Kidney (tissue), 14 donors: ENCODE results near the gene BTF3. TPM values are rescaled to one million over a fixed set of nuclear protein-coding genes. Genes with fewer than 3 reads are reported as not detected.

Source experiments
- DNase-seq, 5 donors: peaks; one replicate each; pipeline ENCODE4 v3.0.0-alpha.2; 2013 to 2020
- FAIRE-seq: peaks from 2 replicates; lab custom pipeline; 2012; peaks lifted over from hg19 to GRCh38; lab: Jason Lieb, UNC
- H3K27ac ChIP-seq, 2 donors: one replicate each; pipeline ENCODE4 v1.7.0; 2013; ENCODE audit warnings: low read depth in 2 of 2, low read length in 2 of 2, inconsistent platforms in 1 of 2
- H3K27me3 ChIP-seq: one replicate; pipeline ENCODE4 v1.7.1; 2013; ENCODE audit warnings: low read length, inconsistent platforms; ENCODE audit not compliant: control insufficient read depth, insufficient read depth
- H3K36me3 ChIP-seq, 3 donors: one replicate each; pipeline versions ENCODE4 v1.7.0 to v1.7.1; 2013; ENCODE audit warnings: low read length in 3 of 3, control low read depth in 1 of 3, inconsistent platforms in 1 of 3; ENCODE audit not compliant: insufficient read depth in 3 of 3, control insufficient read depth in 2 of 3
- H3K4me1 ChIP-seq, 3 donors: one replicate each; pipeline versions ENCODE4 v1.7.0 to v1.7.1; 2013; ENCODE audit warnings: low read length in 3 of 3, inconsistent platforms in 1 of 3, low read depth in 1 of 3; ENCODE audit not compliant: control insufficient read depth in 2 of 3, insufficient read depth in 2 of 3
- H3K4me3 ChIP-seq, 3 donors: one replicate each; pipeline versions ENCODE4 v1.7.0 to v1.8.1; 2013; ENCODE audit warnings: low read length in 3 of 3, control low read depth in 1 of 3, inconsistent platforms in 1 of 3
- H3K9ac ChIP-seq, 3 donors: one replicate each; pipeline versions ENCODE4 v1.7.0 to v1.7.1; 2013; ENCODE audit warnings: low read length in 3 of 3, control low read depth in 1 of 3, inconsistent platforms in 1 of 3
- H3K9me3 ChIP-seq, 3 donors: one replicate each; pipeline versions ENCODE4 v1.7.0 to v1.7.1; 2013; ENCODE audit warnings: low read length in 3 of 3, control low read depth in 1 of 3, inconsistent platforms in 1 of 3; ENCODE audit not compliant: control insufficient read depth in 2 of 3, insufficient read depth in 1 of 3
- intact Hi-C: fragments of 100-400 bp; cut with DNase I; formaldehyde crosslinking; loops from one replicate; pipeline ENCODE4 v1.11.1; 2022
- polyA plus RNA-seq: library from polyadenylated mRNA; stranded (reverse); fragments of 350-450 nt; fragmentation: Illumina TruSeq; extraction: RNeasy Lipid Tissue Mini Kit (QIAGEN cat#74804); gene quantifications from one replicate; pipeline ENCODE4 v1.2.3, GENCODE V29; 2014; ENCODE audit warnings: low read depth, low replicate concordance; ENCODE audit not compliant: insufficient read depth
- total RNA-seq: library from RNA; stranded (reverse); fragmentation: NEBNext Ultra II Directional; extraction: Animal tissue kit (Norgen Biotek cat#: 25700); gene quantifications from one replicate; pipeline ENCODE4 v1.2.1, GENCODE V29; 2021
- TF ChIP-seq, protein P1 (sequence below): IDR thresholded peaks from 3 replicates; pipeline ENCODE4 v1.5.1; 2012; ENCODE audit warnings: mild to moderate bottlenecking, moderate library complexity, borderline replicate concordance; ENCODE audit not compliant: insufficient read depth; ENCODE audit errors: extremely low read depth
- donor health status: control.
- donor health status: control.
- donor health status: control.
- donor health status: control.
- donor health status: control.
- donor health status: DM: yes; HTN: yes; CAD: no.
- donor health status: Normal renal cell carcinoma (clear cell type).

Gene BTF3
- total and polyA plus RNA-seq, 2 donors from 2014 or later = 446 to 526 TPM

DNA sequence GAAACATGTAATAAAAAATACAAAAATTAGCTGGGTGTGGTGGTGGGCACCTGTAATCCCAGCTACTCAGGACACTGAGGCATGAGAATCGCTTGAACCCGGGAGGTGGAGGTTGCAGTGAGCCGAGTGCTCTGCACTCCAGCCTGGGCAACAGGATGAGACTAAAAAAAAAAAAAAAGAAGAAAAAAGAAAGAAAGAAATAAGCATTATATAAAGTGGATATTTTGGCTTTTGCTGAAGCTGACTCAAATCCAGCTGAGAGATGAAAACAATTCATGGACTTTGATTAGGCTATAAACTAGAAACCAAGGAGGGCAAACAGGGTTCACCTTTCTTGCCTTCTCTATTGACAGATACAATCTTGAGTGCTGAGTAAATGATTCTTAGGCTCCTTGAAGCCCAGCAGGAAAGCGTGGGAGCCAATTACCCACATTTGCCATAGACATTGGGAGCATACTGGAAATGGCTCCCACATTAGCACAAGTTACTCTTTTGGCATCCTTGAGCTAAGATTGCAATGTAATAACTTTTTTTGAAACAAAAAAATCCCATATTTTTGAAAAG, 2.4 kb upstream of the BTF3 start:
- no peak overlapping the region for H3K27ac ChIP-seq
- H3K36me3 ChIP-seq = no peaks in the 10 kb centered on the region
- no peaks in the 10 kb centered on the region for H3K27me3 ChIP-seq
- intact Hi-C loops = no loop called here
- DNase-seq (peak in 2 of 5 donors; percentile 29 to 46), FAIRE-seq (no peak)
- H3K4me3 ChIP-seq = no peak overlapping the region
- H3K9ac ChIP-seq = no peak overlapping the region
- no peaks in the 10 kb centered on the region for H3K9me3 ChIP-seq
- H3K4me1 ChIP-seq = peaks cover 3 to 7% (median 4%) of the 10 kb centered on the region in 3 donors
- TF ChIP-seq, protein P1, sequence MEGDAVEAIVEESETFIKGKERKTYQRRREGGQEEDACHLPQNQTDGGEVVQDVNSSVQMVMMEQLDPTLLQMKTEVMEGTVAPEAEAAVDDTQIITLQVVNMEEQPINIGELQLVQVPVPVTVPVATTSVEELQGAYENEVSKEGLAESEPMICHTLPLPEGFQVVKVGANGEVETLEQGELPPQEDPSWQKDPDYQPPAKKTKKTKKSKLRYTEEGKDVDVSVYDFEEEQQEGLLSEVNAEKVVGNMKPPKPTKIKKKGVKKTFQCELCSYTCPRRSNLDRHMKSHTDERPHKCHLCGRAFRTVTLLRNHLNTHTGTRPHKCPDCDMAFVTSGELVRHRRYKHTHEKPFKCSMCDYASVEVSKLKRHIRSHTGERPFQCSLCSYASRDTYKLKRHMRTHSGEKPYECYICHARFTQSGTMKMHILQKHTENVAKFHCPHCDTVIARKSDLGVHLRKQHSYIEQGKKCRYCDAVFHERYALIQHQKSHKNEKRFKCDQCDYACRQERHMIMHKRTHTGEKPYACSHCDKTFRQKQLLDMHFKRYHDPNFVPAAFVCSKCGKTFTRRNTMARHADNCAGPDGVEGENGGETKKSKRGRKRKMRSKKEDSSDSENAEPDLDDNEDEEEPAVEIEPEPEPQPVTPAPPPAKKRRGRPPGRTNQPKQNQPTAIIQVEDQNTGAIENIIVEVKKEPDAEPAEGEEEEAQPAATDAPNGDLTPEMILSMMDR = no peak

DNA sequence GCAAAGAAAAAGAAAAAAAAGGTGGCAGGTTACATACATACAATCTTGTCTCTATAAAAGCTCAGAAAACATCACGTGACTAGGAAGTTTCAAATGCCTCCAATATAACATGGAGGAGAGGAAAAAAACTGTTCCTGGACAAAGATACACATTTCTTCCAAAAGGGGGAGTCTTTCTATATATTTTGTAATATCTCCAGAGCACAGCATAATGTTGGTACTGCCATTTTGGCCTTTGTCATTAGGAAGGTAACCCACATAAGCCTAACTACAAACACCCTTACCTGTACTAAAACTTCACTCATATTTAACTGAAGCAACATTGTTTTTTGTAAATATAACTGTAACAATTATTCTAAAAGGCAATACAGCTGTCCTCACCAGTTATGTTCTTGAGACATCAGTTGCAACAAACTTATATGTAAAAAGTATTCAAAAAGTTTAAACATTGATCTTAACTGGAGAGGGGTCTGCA, 1.2 kb upstream of the BTF3 start:
- Histone ChIP-seq H3K4me1 (peaks cover 3 to 7% (median 4%) of the 10 kb centered on the region in 3 donors), H3K9ac (no peak overlapping the region), H3K4me3 (peak overlapping the region in 1 of 3 donors; percentile 94), H3K27me3 (no peaks in the 10 kb centered on the region), H3K36me3 (peaks cover under 1 to 5% (median 3%) of the 10 kb centered on the region in 3 donors), H3K9me3 (no peaks in the 10 kb centered on the region), H3K27ac (no peak overlapping the region)
- no peak for FAIRE-seq
- TF ChIP-seq, protein P1 = peak; percentile 2
- intact Hi-C loops = no loop called here
- peak in 2 of 5 donors; percentile 81 to 84 for DNase-seq

DNA sequence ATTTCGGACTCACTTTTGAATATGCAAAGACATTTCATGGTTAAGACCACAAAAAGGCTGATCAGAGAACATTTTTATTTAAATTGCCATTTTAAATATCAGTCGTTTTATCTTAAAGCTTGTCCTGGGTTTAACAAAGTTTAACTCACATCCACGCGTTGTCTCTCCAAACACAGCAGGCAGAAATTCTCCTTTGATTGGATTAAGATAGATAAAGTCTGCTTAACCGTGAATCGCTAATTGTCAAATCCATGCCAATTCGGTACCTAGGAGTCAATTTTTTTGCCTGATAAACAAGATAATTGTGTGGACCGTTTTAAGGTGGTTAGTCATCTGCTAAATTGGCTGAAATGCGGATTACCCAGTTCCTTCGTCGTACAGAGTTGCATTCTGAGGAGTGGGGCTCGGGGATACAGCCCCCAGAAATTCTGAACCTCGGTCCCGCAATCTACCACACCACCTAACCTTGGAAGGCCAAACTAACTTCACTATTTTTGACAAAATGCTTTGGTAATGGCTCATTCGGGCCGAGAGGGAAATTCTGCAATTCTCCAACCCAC, 665 bp upstream of the BTF3 start:
- no peaks in the 10 kb centered on the region for H3K9me3 ChIP-seq
- FAIRE-seq (no peak), DNase-seq (no peak)
- no peaks in the 10 kb centered on the region for H3K27me3 ChIP-seq
- H3K4me1 ChIP-seq = peaks cover 3 to 7% (median 4%) of the 10 kb centered on the region in 3 donors
- intact Hi-C loops = no loop called here
- TF ChIP-seq, protein P1 = no peak
- H3K4me3 ChIP-seq = peak overlapping the region; percentile 84 to 94 (median 90)
- H3K27ac ChIP-seq = peak overlapping the region; percentile 91 to 98
- peaks cover 3 to 6% (median 5%) of the 10 kb centered on the region in 3 donors for H3K36me3 ChIP-seq
- peak overlapping the region; percentile 72 to 97 (median 84) for H3K9ac ChIP-seq
